Measurements from ENCODE around the gene GBP4.

DNA sequence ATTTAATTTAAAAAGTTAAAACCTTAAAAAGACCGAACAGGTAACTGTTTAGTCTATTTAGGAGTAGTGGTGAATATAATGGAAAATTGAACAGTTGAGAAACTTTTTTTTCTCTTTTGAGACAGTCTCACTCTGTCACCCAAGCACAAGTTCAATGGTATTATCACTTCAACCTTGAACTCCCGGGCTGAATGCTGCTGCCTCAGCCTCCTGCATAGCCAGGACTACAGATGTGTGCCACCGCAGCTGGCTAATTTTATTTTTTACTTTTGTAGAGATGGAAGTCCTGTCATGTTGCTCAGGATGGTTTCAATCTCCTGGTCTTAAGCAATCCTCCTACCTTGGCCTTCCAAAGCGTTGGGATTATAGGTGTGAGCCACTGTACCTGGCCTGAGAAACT, 56.6 kb downstream of the GBP4 start:
- TF ChIP-seq POLR2A (IDR thresholded peaks at IDR 0.05): no peak
- no peak for TF ChIP-seq CTCF (IDR thresholded peaks at IDR 0.05)

Measured in right lobe of liver (tissue), 4 donors.